K562 (cell line): ENCODE results near the gene SLC25A21.

ENCODE experiments used
- NFIC ChIP-seq: fragments of 450-650 bp; IDR thresholded peaks from 2 replicates; pipeline ENCODE4 v1.6.1; 2017; ENCODE audit warnings: mild to moderate bottlenecking, inconsistent platforms
- ZNF184 ChIP-seq: sonication (generic); formaldehyde crosslinking; IDR thresholded peaks from 2 replicates; pipeline ENCODE4 v1.5.0; 2020; ENCODE audit warnings: missing genetic modification reagents

- no peak for TF ChIP-seq ZNF184 (CRISPR knock-in tag)
- no peak for TF ChIP-seq NFIC
Measured at GRCh38 chr14:36701132-36701531, 471.3 kb downstream of the SLC25A21 start.
